Mucosa of rectum (tissue), 2 donors: Measurements from ENCODE around the gene LRTM2.

Experiments
- H3K27ac ChIP-seq, 2 donors: one replicate each; pipeline ENCODE4 v1.7.0; 2013; ENCODE audit warnings: inconsistent platforms in 2 of 2, low read depth in 2 of 2, low read length in 2 of 2
- H3K27me3 ChIP-seq, 2 donors: one replicate each; pipeline ENCODE4 v1.7.0; 2013; ENCODE audit warnings: low read length in 2 of 2; ENCODE audit not compliant: control insufficient read depth in 2 of 2, insufficient read depth in 2 of 2
- H3K36me3 ChIP-seq, 2 donors: one replicate each; pipeline ENCODE4 v1.7.0; 2013; ENCODE audit warnings: low read length in 2 of 2; ENCODE audit not compliant: control insufficient read depth in 2 of 2, insufficient read depth in 2 of 2
- H3K4me1 ChIP-seq, 2 donors: one replicate each; pipeline ENCODE4 v1.7.0; 2013; ENCODE audit warnings: low read length in 2 of 2, mild to moderate bottlenecking in 1 of 2; ENCODE audit not compliant: control insufficient read depth in 2 of 2, insufficient read depth in 2 of 2
- H3K4me3 ChIP-seq, 2 donors: one replicate each; pipeline ENCODE4 v1.7.0; 2013; ENCODE audit warnings: low read length in 2 of 2
- H3K9ac ChIP-seq, 2 donors: one replicate each; pipeline ENCODE4 v1.7.0; 2013; ENCODE audit warnings: low read length in 2 of 2, low read depth in 1 of 2, mild to moderate bottlenecking in 1 of 2
- H3K9me3 ChIP-seq, 2 donors: one replicate each; pipeline ENCODE4 v1.7.0; 2013; ENCODE audit warnings: low read length in 2 of 2; ENCODE audit not compliant: control insufficient read depth in 2 of 2
- donor health status: healthy.
- donor health status: Normal muscosa, but diverticular disease.

Gene LRTM2

GRCh38 chr12:1853716-1854115, 33.4 kb downstream of the LRTM2 start:
- H3K36me3 ChIP-seq: no peaks in the 10 kb centered on the region
- H3K4me3 ChIP-seq: no peak overlapping the region
- no peak overlapping the region for H3K9ac ChIP-seq
- no peaks in the 10 kb centered on the region for H3K27me3 ChIP-seq
- no peaks in the 10 kb centered on the region for H3K9me3 ChIP-seq
- no peak overlapping the region for H3K27ac ChIP-seq
- no peaks in the 10 kb centered on the region for H3K4me1 ChIP-seq

- H3K4me3 ChIP-seq: no peak overlapping the region
- H3K9me3 ChIP-seq: no peaks in the 10 kb centered on the region
- H3K27me3 ChIP-seq: peaks cover 0 to 2% of the 10 kb centered on the region in 2 donors
- H3K27ac ChIP-seq: no peak overlapping the region
- H3K9ac ChIP-seq: no peak overlapping the region
- no peaks in the 10 kb centered on the region for H3K4me1 ChIP-seq
- H3K36me3 ChIP-seq: no peaks in the 10 kb centered on the region
Measured at GRCh38 chr12:1855241-1855640, 34.9 kb downstream of the LRTM2 start.

GRCh38 chr12:1857086-1857485, 36.7 kb downstream of the LRTM2 start:
- H3K36me3 ChIP-seq: no peaks in the 10 kb centered on the region
- H3K9me3 ChIP-seq: no peaks in the 10 kb centered on the region
- H3K27ac ChIP-seq: no peak overlapping the region
- peaks cover 0 to 2% of the 10 kb centered on the region in 2 donors for H3K27me3 ChIP-seq
- H3K4me1 ChIP-seq: no peaks in the 10 kb centered on the region
- H3K9ac ChIP-seq: no peak overlapping the region
- no peak overlapping the region for H3K4me3 ChIP-seq

- Histone ChIP-seq H3K27ac (no peak overlapping the region), H3K9me3 (no peaks in the 10 kb centered on the region), H3K27me3 (peaks cover 0 to 2% of the 10 kb centered on the region in 2 donors), H3K4me3 (no peak overlapping the region), H3K36me3 (no peaks in the 10 kb centered on the region), H3K9ac (no peak overlapping the region), H3K4me1 (no peaks in the 10 kb centered on the region)
Measured at GRCh38 chr12:1857821-1858220, 37.5 kb downstream of the LRTM2 start.

GRCh38 chr12:1858456-1858855, 38.1 kb downstream of the LRTM2 start:
- no peak overlapping the region for H3K4me3 ChIP-seq
- H3K27me3 ChIP-seq: peaks cover 0 to 2% of the 10 kb centered on the region in 2 donors
- H3K4me1 ChIP-seq: no peaks in the 10 kb centered on the region

GRCh38 chr12:1859643-1860042, 39.3 kb downstream of the LRTM2 start:
- Histone ChIP-seq H3K9ac (no peak overlapping the region), H3K4me1 (no peaks in the 10 kb centered on the region), H3K9me3 (no peaks in the 10 kb centered on the region), H3K27me3 (peaks cover 0 to 2% of the 10 kb centered on the region in 2 donors), H3K4me3 (no peak overlapping the region), H3K36me3 (no peaks in the 10 kb centered on the region), H3K27ac (no peak overlapping the region)

More at GRCh38 chr12:1858456-1858855, 38.1 kb downstream of the LRTM2 start:
- Histone ChIP-seq H3K27ac (no peak overlapping the region), H3K36me3 (no peaks in the 10 kb centered on the region), H3K9me3 (no peaks in the 10 kb centered on the region), H3K9ac (no peak overlapping the region)

- no peaks in the 10 kb centered on the region for H3K36me3 ChIP-seq
- peaks cover 0 to 2% of the 10 kb centered on the region in 2 donors for H3K27me3 ChIP-seq
Measured at GRCh38 chr12:1862973-1863372, 42.6 kb downstream of the LRTM2 start.

GRCh38 chr12:1863823-1864222, 43.5 kb downstream of the LRTM2 start:
- no peak overlapping the region for H3K27ac ChIP-seq
- H3K9me3 ChIP-seq: peaks cover 0 to 2% of the 10 kb centered on the region in 2 donors
- H3K9ac ChIP-seq: no peak overlapping the region
- peaks cover 0 to under 1% of the 10 kb centered on the region in 2 donors for H3K27me3 ChIP-seq
- H3K4me1 ChIP-seq: no peaks in the 10 kb centered on the region
- H3K4me3 ChIP-seq: no peak overlapping the region
- H3K36me3 ChIP-seq: no peaks in the 10 kb centered on the region

More at GRCh38 chr12:1862973-1863372, 42.6 kb downstream of the LRTM2 start:
- peaks cover 0 to 2% of the 10 kb centered on the region in 2 donors for H3K9me3 ChIP-seq
- H3K4me1 ChIP-seq: no peaks in the 10 kb centered on the region
- no peak overlapping the region for H3K9ac ChIP-seq
- H3K4me3 ChIP-seq: no peak overlapping the region
- no peak overlapping the region for H3K27ac ChIP-seq

GRCh38 chr12:1864456-1864855, 44.1 kb downstream of the LRTM2 start:
- H3K9me3 ChIP-seq: peaks cover 0 to 2% of the 10 kb centered on the region in 2 donors
- H3K27me3 ChIP-seq: no peaks in the 10 kb centered on the region
- H3K4me3 ChIP-seq: no peak overlapping the region
- no peak overlapping the region for H3K27ac ChIP-seq
- H3K4me1 ChIP-seq: no peaks in the 10 kb centered on the region
- no peaks in the 10 kb centered on the region for H3K36me3 ChIP-seq
- no peak overlapping the region for H3K9ac ChIP-seq

- no peak overlapping the region for H3K27ac ChIP-seq
- H3K4me1 ChIP-seq: no peaks in the 10 kb centered on the region
- H3K9me3 ChIP-seq: peaks cover 0 to 2% of the 10 kb centered on the region in 2 donors
- no peak overlapping the region for H3K4me3 ChIP-seq
- no peaks in the 10 kb centered on the region for H3K27me3 ChIP-seq
- no peak overlapping the region for H3K9ac ChIP-seq
- no peaks in the 10 kb centered on the region for H3K36me3 ChIP-seq
Measured at GRCh38 chr12:1864867-1865266, 44.5 kb downstream of the LRTM2 start.
